ENCODE results near the gene SLC4A4.

SLC4A4 gene

DNA sequence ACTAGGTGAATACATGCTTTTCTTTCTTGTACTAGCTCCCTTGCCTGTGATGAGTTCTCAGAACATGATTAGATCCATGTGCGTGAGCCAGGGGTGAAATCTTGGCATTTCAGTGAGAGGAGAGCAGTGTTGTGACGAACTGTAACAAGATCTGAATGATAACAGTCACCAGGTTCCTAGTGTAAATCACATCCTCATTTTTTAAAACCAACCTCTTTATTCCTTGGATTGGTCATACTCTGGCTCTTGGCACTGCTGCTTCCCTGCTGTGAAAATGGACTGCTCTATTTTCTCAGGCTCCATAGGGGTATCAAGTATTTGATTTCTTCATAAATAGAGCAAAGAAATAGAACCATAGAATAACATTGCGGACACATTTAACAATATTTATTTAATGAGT is 206.3 kb downstream of the SLC4A4 start:
- Mint-ChIP-seq H3K27me3 (no peaks in the 10 kb centered on the region), H3K9me3 (no peaks in the 10 kb centered on the region), H3K36me3 (ENCODE audit: low read depth) (no peaks in the 10 kb centered on the region), H3K4me3 (no peak overlapping the region), H3K27ac (no peak overlapping the region), H3K4me1 (peaks cover 4% of the 10 kb centered on the region)
- ATAC-seq (no peak), DNase-seq (no peak)

DNA sequence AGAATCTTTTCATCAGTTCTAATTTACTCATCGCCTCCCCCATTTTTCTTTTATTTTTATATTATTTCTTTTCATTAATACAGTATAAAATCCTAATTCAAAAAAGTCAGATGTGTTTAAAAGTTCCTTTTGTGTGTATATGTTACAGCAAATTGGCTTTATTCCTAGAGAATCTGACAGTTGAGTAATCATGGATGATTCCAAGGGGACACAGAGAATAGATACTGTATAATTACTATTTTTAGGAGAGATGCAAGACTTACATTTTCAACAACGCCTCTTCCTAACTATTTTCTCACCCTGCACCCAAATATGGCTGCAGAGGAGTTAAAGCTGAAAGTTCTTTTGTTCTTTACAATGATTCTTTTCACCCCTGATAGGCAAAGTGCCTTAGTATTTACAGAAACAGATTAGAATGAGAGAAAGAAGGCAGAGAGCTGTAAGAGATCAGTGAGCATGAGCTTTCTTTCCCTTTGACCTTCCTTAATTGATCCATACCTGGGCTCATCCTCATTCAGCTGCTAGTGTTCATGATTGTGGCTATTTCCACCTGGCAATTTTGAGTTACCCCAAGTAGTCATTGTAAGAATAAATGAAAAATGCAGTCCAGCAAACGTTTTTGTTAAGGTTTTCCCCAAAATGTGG is 210.8 kb downstream of the SLC4A4 start:
- no peak overlapping the region for H3K4me3 Mint-ChIP-seq
- no peak for DNase-seq
- no peak for ATAC-seq
- no peak overlapping the region for H3K27ac Mint-ChIP-seq
- H3K36me3 Mint-ChIP-seq (ENCODE audit: low read depth), result no peaks in the 10 kb centered on the region
- no peaks in the 10 kb centered on the region for H3K27me3 Mint-ChIP-seq
- H3K4me1 Mint-ChIP-seq, result no peaks in the 10 kb centered on the region
- H3K9me3 Mint-ChIP-seq, result no peaks in the 10 kb centered on the region

DNA sequence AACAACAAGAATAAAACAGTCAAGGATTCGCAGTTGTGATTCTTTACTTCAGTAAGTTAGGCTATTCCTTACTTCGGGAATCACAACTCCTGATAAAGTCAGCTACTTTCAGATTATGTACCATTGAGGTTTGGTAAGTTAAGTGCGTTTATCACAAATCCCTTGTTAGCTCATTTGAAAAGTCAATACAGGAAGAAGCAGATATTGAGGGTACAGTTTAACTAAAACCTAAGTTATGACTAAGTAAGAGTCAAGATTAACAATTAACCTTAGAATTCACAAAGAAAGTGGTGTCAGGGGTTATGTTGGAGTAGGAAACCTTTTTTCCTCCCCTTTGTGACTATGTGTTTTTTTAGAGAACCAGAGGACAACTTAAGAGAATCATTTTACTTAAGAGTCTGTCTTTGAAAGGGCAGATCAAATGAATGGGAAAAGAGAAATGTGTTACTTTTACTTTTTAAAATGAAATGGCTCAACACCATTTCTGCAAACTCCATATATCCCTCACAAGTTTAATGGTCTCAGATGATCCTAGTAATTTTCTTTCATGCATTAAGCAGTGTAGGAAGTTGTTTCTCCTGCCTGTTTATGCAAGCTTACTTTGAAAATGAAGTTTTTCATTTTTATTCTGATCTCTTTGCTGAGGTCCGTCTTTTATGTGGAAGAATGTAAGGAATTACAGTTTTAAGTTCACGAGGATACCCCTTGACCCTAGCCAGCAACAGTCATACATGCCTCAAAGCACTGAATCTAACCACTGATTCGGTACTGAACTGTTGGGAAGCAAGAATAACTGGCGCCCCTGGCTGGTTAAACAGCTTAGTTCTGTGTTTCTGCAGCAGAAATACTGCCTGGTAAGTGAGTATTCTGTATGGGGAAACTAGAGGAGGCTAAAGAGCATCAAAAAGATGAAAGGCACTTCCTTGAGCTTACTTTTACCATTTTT is 211.7 kb downstream of the SLC4A4 start:
- DNase-seq, result no peak
- Mint-ChIP-seq H3K9me3 (no peaks in the 10 kb centered on the region), H3K27ac (no peak overlapping the region), H3K4me1 (no peaks in the 10 kb centered on the region), H3K36me3 (ENCODE audit: low read depth) (no peaks in the 10 kb centered on the region), H3K27me3 (no peaks in the 10 kb centered on the region), H3K4me3 (no peak overlapping the region)
- no peak for ATAC-seq

DNA sequence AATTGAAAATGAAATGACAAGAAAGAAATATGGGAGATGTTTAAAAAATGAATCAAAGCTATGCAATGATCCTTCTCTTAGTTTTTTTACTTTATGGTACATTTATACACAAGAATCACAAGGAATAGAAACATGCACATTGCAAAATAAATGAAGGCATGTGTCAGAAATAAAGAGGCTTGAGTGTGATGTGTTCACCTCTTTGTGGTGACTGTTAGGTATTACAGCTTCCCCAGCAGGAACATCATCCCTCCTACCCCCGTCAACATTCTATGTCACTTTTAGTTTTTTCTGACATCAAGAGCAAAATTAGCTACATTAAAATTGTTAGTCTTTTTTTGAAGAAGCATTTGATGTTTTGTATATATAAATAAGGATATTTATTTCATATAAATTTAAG is 214.8 kb downstream of the SLC4A4 start:
- no peak for ATAC-seq
- Mint-ChIP-seq H3K27ac (no peak overlapping the region), H3K4me1 (no peaks in the 10 kb centered on the region), H3K4me3 (no peak overlapping the region), H3K36me3 (ENCODE audit: low read depth) (no peaks in the 10 kb centered on the region), H3K9me3 (no peaks in the 10 kb centered on the region), H3K27me3 (peaks cover 4% of the 10 kb centered on the region)
- DNase-seq, result no peak

DNA sequence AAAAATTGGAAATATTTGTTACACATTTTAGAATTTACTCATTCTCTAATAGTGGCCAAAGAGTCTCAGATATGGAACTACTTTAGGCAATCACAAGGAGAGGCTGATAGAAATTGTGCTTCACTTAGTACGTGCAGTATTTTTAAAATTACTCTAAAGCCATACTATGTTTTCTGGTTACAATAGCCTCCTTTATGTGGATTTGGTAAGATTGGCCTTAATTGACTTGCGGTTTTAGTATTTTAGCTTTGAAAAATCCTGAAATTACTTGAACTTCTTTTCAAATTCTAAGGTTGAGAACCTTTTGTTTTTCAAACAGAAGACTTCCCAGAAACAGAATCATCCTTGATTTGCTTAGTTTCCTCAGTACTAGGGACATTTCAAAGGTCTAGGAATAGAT is 215.2 kb downstream of the SLC4A4 start:
- H3K9me3 Mint-ChIP-seq, result no peaks in the 10 kb centered on the region
- ATAC-seq (no peak), DNase-seq (no peak)

DNA sequence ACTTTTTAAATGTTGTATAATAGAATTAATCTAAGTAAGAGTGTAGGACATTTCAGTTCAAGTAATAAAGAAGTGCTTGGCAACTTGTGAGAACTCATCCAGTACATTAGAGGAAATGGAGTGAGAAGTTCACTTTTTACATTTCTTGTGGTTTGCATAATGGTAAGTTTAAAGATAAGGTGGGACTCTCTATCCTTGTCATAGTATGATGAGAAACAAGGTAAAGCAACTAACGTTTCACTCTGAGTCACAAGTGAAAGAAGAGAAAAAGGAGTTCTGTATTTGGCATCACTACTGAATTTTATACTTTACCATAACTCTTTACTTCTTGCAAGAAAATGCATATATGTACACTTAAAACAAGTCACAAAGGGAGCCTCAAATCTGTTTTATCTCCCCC is 219.4 kb downstream of the SLC4A4 start:
- no peak for DNase-seq
- ATAC-seq, result no peak
- no peak overlapping the region for H3K27ac Mint-ChIP-seq
- H3K36me3 Mint-ChIP-seq (ENCODE audit: low read depth), result no peaks in the 10 kb centered on the region
- H3K27me3 Mint-ChIP-seq, result peaks cover 4% of the 10 kb centered on the region
- H3K4me3 Mint-ChIP-seq, result no peak overlapping the region
- no peaks in the 10 kb centered on the region for H3K9me3 Mint-ChIP-seq
- no peaks in the 10 kb centered on the region for H3K4me1 Mint-ChIP-seq

More for the DNA sequence above, 215.2 kb downstream of the SLC4A4 start:
- Mint-ChIP-seq H3K27me3 (peaks cover 4% of the 10 kb centered on the region), H3K4me3 (no peak overlapping the region), H3K36me3 (ENCODE audit: low read depth) (no peaks in the 10 kb centered on the region), H3K4me1 (no peaks in the 10 kb centered on the region), H3K27ac (no peak overlapping the region)

DNA sequence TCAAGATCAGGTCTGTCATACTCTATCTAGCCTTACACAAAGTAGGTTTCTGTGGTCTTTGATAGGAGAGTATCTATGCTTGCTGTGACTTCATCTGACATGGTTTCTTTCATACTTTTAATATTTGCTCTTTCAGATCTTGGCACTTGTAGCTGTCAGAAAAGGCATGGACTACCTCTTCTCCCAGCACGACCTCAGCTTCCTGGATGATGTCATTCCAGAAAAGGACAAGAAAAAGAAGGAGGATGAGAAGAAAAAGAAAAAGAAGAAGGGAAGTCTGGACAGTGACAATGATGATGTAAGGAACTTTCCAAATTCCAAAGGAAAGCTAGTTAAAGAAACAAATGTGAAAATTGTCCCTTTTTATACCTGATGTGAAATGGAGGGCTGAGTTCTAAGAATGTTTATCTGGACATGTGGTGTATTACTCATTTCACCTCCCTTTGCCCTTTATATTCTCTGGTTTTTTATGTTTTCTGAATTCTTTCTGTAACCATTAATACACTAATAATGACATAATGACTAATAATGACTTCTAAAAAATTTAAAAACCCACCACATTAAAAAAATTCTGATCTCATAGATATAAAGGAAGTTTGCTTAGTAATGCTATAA is 221.2 kb downstream of the SLC4A4 start:
- peaks cover 4% of the 10 kb centered on the region for H3K27me3 Mint-ChIP-seq
- DNase-seq, result no peak
- no peaks in the 10 kb centered on the region for H3K4me1 Mint-ChIP-seq
- H3K9me3 Mint-ChIP-seq, result no peaks in the 10 kb centered on the region
- H3K36me3 Mint-ChIP-seq (ENCODE audit: low read depth), result no peaks in the 10 kb centered on the region
- H3K27ac Mint-ChIP-seq, result no peak overlapping the region
- H3K4me3 Mint-ChIP-seq, result no peak overlapping the region
- no peak for ATAC-seq

DNA sequence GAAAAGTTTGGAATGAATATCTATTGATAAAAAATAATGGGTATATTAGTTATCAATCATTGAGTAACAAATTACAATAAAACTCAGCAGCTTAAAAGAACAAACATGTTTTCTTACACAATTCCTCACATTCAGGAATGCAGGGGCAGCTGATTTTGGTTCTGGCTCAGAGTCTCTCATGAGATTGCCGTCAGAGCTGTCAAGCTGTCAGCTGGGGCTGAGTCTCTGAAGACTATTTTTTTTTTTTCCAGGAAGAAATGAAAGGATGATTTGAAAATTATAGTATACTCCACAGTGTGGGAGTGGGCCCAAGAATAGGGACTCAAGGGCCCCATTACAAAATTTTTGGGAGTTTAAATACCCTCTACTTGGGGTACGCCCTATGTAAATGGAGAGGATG is 226.0 kb downstream of the SLC4A4 start:
- DNase-seq (no peak), ATAC-seq (no peak)
- H3K9me3 Mint-ChIP-seq, result no peaks in the 10 kb centered on the region
- no peaks in the 10 kb centered on the region for H3K36me3 Mint-ChIP-seq (ENCODE audit: low read depth)
- H3K4me1 Mint-ChIP-seq, result no peaks in the 10 kb centered on the region
- H3K4me3 Mint-ChIP-seq, result no peak overlapping the region
- H3K27me3 Mint-ChIP-seq, result no peaks in the 10 kb centered on the region
- H3K27ac Mint-ChIP-seq, result no peak overlapping the region

DNA sequence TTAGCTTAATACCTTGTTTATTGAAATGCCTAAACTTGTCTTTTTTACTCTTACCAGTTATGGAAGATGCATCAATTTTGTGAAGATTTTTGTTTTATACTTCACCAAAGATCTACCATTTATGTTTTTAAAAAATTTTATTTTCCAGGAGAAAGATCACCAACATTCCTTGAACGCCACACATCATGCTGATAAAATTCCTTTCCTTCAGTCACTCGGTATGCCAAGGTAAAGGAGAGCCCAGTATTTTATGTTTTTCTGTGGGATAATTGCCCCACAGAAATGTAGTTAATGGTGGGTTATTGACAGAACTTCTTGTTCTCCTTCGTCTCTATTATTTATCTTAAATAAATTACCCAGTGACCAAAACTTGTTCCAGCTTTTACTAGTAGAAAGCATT is 228.0 kb downstream of the SLC4A4 start:
- DNase-seq, result no peak
- no peaks in the 10 kb centered on the region for H3K36me3 Mint-ChIP-seq (ENCODE audit: low read depth)
- H3K9me3 Mint-ChIP-seq, result no peaks in the 10 kb centered on the region
- H3K4me3 Mint-ChIP-seq, result no peak overlapping the region
- H3K27me3 Mint-ChIP-seq, result no peaks in the 10 kb centered on the region
- ATAC-seq, result no peak
- no peak overlapping the region for H3K27ac Mint-ChIP-seq
- H3K4me1 Mint-ChIP-seq, result no peaks in the 10 kb centered on the region

DNA sequence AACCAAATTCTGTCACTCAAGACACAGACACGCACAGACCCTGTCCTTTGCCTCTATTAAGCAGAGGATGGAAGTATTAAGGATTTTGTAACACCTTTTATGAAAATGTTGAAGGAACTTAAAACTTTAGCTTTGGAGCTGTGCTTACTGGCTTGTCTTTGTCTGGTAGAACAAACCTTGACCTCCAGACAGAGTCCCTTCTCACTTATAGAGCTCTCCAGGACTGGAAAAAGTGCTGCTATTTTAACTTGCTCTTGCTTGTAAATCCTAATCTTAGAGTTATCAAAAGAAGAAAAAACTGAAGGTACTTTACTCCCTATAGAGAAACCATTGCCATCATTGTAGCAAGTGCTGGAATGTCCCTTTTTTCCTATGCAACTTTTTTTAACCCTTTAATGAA is 229.3 kb downstream of the SLC4A4 start:
- no peaks in the 10 kb centered on the region for H3K27me3 Mint-ChIP-seq
- H3K9me3 Mint-ChIP-seq, result no peaks in the 10 kb centered on the region
- no peaks in the 10 kb centered on the region for H3K36me3 Mint-ChIP-seq (ENCODE audit: low read depth)
- no peaks in the 10 kb centered on the region for H3K4me1 Mint-ChIP-seq
- ATAC-seq (no peak), DNase-seq (no peak)
- H3K4me3 Mint-ChIP-seq, result no peak overlapping the region
- H3K27ac Mint-ChIP-seq, result no peak overlapping the region

DNA sequence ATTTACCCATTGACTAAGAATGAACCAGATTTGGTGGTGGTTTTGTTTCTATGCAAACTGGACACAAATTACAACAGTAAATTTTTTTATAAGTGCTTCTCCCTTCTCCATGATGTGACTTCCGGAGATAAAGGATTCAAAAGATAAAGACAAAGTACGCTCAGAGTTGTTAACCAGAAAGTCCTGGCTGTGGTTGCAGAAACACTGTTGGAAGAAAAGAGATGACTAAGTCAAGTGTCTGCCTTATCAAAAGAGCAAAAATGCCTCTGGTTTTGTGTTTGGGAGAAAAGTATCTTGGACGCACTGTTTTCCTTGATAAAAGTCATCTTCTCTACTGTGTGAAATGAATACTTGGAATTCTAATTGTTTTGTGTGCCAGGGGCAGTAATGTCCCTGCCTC is 231.7 kb downstream of the SLC4A4 start:
- Mint-ChIP-seq H3K27me3 (no peaks in the 10 kb centered on the region), H3K4me3 (no peak overlapping the region), H3K9me3 (peaks cover 3% of the 10 kb centered on the region), H3K4me1 (no peaks in the 10 kb centered on the region), H3K36me3 (ENCODE audit: low read depth) (no peaks in the 10 kb centered on the region), H3K27ac (no peak overlapping the region)
- DNase-seq, result no peak
- no peak for ATAC-seq

DNA sequence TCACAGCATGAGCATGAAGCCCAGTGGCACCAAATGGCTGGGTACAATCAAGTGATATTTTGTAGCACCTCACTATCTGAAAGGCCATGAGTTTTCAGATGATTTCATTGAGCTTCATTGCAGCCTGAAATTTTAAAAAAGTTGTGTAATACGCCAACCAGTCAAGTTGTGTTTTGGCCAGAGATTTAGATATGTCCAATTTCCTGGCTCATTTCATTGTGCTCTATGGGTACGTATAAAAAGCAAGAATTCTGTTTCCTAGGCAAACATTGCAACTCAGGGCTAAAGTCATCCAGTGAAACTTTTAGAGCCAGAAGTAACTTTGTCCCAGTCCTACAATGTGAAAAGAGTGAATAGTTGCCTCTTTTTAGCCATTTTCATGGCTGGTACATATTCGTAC is 232.5 kb downstream of the SLC4A4 start:
- DNase-seq (no peak), ATAC-seq (no peak)
- H3K4me3 Mint-ChIP-seq, result no peak overlapping the region
- no peak overlapping the region for H3K27ac Mint-ChIP-seq
- no peaks in the 10 kb centered on the region for H3K27me3 Mint-ChIP-seq
- no peaks in the 10 kb centered on the region for H3K36me3 Mint-ChIP-seq (ENCODE audit: low read depth)
- H3K9me3 Mint-ChIP-seq, result peaks cover 3% of the 10 kb centered on the region
- H3K4me1 Mint-ChIP-seq, result no peaks in the 10 kb centered on the region

DNA sequence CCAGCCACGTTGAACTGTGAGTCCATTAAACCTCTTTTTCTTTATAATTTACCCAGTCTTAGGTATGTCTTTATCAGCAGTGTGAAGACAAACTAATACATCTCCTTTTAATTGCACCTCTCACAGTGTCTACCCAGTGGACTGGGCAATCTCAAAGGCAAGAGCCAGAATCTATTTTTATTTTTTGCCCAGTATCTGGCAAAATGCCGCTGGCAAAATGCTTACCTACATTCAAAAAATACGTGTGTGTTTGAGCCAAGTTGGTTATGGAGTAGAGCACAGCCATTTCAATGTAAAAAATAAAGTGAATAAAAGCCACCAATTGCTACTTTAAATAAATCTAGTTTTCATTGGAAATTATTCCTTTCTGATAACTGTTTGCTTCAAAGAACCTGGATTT is 245.2 kb downstream of the SLC4A4 start:
- Mint-ChIP-seq H3K4me1 (no peaks in the 10 kb centered on the region), H3K36me3 (ENCODE audit: low read depth) (no peaks in the 10 kb centered on the region), H3K4me3 (no peak overlapping the region), H3K27ac (no peak overlapping the region), H3K9me3 (no peaks in the 10 kb centered on the region), H3K27me3 (no peaks in the 10 kb centered on the region)
- ATAC-seq (no peak), DNase-seq (no peak)

DNA sequence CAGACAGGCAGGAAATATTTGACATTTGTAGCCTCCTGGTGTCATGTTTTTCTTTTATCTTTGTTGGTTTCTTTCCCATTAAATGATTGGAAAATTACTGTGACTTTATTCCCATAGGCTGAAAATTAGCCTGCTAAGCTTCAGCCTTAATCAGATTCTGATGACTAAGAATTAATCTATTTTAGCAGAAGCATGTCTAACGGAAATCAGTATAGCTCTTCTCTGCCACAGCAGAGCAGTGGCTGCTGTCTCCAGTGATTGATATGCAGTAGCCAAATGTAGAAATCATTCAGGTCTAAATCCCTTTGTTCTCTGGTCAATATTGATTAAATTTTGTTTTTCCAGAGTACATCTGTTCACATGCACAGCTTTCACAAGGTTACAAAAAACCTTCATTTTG is 245.8 kb downstream of the SLC4A4 start:
- no peak overlapping the region for H3K27ac Mint-ChIP-seq
- no peak overlapping the region for H3K4me3 Mint-ChIP-seq
- no peaks in the 10 kb centered on the region for H3K4me1 Mint-ChIP-seq
- H3K27me3 Mint-ChIP-seq, result no peaks in the 10 kb centered on the region
- ATAC-seq (no peak), DNase-seq (no peak)
- no peaks in the 10 kb centered on the region for H3K9me3 Mint-ChIP-seq
- H3K36me3 Mint-ChIP-seq (ENCODE audit: low read depth), result no peaks in the 10 kb centered on the region

Measured in activated naive CD8-positive, alpha-beta T cell treated with anti-CD3 and anti-CD28 coated beads, Interleukin-2, amount 50 U/mL, for 24 hours (primary cell).